RPMI7951 (cell line): Measurements from ENCODE around the gene INO80B. TPM values are rescaled to one million over a fixed set of nuclear protein-coding genes. Genes with fewer than 3 reads are reported as not detected.
"Not testable (repeated sequence)": the region's sequence is repeated elsewhere in the genome, so short reads cannot be mapped to it uniquely, and the experiment has no call there.

Source experiments
- DNase-seq: peaks from one replicate; pipeline ENCODE4 v3.0.0-alpha.2; 2012; ENCODE audit warnings: low read depth
- total RNA-seq: library from RNA; depleted of rRNA; stranded (reverse); fragments of >200 nt; shearing (Covaris generic); gene quantifications from 2 replicates; pipeline ENCODE4 v1.2.3, GENCODE V29; 2014

The INO80B gene
- total RNA-seq, 1 experiment from 2014 or later = 27.3 TPM

DNA sequence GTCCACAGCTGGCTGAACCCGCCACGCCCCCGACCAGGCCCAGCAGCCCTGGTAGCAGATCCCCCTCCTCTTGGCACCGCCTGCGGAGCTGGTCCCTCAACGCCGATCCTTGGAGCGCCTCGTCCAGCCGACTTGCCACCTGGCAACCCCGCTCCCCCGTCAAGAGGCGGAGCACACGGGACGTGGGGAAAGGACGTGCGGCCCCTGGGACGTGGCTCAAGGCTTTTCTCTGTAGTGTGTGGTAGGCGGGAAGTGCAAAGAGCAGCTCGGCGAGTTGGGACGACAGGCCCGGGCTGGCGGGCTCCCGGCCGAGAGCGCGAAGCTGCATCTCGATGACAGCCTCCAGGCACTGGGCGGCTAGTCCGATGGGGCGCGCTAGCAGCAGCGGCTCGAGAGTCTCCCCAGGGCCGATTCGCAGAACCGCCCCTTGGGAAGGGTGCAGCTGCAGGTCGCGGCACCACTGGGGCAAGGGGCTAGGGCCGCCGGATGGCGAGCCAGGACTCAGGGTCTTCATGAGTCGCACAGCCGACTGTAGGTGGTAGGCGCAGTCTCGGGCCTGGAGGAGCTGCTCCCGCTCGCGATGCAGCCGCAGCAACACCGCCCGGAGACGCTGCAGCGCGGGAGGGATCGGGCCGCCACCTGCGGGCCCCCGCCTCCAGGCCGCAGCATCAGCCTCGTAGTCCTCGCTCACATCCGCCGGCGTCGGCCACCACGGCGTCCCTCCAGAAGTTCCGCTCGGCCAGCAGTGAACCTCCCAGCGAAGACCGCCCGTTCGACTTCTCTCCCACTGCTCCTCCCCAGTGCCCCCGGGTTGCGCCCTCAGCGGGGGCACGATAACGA, 27.3 kb downstream of the INO80B start:
- no peak for DNase-seq

DNA sequence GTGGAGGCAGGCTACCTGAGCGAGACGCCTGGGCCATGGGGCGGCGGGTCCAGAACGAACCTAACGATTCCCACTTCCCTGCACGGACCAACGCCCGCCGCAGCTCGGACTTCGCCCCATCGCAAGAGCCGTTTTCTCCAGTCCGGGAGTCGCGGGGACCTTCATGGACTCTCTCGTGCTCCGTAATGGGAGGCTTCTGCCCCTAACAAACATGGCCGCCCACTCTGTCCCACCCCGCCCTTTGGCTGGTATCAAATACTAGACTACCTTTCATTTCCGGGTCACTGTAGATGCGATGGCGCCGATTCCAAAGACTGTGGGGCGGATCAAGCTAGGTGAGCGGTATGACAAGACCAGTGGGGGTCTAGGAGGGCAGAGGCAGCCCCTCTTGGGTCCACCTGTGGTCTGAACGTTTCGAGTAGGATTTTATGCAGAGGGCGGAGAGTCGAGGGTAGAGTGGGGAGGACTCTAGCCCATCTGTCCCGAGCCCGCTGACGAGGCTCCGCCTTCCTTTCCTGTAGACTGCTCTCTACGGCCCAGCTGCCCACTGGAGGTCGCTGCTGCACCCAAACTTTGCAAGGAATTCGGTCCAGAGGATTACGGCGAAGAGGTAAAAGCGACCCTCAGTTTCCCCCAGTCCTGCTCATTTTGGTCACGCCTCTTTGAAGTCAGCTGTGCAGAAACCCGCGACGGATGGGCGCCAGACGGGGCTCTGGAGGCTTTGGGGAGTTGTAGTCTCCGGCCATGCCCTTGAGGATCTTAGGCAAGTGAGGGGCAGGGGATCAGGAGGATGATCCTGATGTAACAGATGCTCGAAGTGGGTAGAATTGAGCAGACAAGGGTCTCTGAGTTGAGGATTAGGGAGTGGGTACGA, 28.2 kb downstream of the INO80B start, which contains the start of the genes CCDC142 and TTC31:
CCDC142 (minus strand) TSS at position 198 of the 874 bp plus-strand sequence; CDS start at position 37, 161 bp downstream.
TTC31 (plus strand) TSS at position 281 of the 874 bp plus-strand sequence; CDS start at position 296, 15 bp downstream.
- peak; percentile 95 for DNase-seq

DNA sequence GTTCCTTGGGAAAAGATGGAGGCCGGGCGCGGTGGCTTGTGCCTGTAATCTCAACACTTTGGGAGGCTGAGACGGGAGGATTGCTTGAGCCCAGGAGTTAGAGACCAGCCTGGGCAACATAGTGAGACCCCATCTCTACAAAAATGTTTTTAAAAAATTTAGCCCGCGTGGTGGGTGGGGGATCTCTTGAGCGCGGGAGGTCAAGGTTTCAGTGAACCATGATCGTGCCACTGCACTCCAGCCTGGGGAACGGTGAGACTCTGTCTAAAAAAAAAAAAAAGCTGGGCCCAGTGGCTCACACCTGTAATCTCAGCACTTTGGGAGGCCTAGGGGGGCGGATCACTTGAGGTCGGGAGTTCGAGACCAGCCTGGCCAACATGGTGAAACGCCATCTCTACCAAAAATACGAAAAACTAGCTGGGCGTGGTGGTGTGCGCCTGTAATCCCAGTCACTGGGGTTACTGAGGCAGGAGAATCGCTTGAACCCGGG, 28.8 kb downstream of the INO80B start:
- not testable (repeated sequence) for DNase-seq

DNA sequence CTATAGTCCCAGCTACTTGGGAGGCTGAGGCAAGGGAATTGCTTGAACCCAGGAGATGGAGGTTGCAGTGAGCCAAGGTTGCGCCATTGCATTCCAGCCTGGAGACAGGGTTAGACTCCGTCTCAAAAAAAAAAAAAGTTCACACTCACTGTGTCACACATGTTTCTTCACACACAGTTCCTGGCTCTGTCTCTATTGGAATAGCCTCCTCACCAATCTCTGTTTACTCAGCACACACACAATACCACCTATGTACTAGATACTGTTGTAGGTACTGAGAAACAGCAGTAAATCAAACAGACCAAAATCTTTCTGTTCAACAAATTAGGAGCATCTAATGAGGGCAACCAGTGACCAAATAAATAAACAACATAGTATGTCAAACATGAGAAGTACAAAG, 31.3 kb downstream of the INO80B start:
- no peak for DNase-seq

DNA sequence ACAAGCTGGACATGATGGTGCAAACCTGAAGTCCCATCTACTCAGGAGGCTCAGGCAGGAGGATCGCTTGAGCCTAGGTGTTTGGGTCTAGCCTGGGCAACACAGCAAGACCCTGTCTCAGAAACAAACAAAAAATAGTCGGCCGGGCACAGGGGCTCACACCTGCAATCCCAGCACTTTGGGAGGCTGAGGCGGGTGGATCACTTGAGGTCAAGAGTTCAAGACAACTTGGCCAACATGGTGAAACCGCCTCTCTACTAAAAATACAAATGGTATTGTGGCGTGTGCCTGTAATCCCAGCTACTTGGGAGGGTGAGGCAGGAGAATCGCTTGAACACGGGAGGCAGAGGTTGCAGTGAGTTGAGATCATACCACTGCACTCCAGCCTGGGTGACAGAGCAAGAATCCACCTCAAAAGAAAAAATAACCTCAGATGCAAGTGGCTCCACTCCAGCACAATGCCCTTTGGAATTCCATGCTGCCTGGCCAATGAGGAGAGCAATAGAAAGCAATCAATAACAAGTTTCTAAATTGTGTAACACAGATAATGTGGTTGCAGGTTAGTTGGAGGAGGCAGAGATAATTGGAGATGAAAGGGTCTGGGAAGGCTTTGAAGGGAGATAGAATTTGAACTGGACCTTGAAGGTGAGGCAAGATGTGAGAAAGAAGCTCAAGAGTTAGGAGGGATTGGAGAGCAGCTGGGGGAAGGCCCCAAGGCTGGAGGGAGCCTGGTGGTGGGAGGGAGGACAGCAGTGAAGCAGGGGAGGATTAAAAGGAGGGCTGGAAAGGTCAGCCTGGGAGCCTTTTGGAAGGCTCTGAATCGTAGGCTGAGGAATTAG, 34.0 kb downstream of the INO80B start:
- no peak for DNase-seq

DNA sequence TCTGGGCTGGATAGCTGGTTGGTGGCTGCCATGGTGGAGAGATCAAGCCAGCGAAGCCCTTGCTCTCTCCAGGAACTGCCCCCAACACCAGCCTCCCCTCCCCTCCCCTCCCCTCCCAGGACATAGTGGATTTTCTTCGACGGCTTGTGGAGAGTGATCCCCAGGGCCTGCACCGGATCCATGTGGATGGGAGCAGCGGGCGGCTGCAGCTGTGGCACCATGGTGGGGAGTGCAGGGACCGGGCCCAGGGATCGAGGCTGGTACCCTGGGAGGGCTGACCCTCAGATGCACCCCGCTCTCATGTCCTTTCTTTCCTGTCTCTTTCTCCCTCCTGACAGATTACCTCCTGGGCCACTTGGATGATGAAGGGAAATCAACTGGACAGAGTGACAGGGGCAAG, 35.0 kb downstream of the INO80B start:
- DNase-seq = no peak

DNA sequence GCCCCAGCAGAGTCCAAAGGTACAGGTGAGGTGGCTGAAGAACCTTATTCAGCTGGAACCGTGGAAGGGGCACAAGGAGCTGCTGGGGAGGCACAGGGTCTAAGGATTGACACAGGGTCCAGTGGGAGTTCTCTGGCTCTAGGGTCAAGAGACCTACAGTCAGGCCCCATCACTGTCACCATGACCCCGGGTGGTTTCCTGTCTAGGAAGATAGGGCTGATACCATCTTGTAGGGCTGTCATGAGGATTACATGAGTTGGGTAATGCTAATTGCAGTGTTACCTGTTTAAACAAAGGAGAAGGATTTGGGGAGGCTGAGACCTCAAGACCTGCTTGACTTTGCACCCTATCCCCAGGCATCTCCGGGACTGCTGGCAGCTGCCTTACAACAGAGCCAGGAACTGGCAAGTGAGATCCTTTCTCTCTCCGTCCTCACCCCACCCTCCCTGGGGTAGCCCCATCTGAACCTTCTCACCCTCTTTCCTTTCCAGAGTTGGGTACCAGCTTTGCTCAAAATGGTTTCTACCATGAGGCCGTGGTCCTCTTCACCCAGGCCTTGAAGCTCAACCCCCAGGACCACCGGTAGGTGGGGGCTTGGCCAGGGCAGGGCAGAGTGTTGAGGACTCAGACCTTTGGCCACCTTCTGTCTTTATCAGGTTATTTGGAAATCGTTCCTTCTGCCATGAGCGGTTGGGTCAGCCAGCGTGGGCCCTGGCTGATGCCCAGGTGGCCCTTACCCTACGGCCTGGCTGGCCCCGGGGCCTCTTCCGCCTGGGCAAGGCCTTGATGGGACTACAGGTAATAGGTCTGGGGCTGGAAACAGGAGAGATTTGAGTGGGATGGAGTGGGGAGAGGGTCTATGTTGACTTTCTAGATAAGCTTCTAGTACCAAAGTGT, 37.0 kb downstream of the INO80B start:
- DNase-seq = no peak

DNA sequence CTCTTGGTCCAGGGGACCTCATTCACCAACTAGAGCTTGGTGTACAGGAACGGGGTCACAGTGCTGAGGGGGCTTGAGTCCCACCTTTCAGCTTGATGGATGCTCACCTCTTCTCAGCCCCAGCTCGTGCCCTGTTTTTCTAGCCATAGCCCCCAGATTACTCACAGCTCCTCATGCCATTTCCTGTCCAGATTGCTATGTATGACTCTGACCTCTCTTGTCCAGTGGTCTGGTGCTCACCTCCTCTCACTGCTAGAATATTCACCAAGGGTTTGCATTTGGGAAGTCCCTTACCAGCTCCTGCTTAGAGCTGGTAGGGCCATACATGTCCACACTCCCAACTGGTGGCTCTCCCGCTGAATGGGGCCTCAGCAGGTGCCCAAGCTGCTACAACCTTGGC, 38.7 kb downstream of the INO80B start:
- DNase-seq = no peak

DNA sequence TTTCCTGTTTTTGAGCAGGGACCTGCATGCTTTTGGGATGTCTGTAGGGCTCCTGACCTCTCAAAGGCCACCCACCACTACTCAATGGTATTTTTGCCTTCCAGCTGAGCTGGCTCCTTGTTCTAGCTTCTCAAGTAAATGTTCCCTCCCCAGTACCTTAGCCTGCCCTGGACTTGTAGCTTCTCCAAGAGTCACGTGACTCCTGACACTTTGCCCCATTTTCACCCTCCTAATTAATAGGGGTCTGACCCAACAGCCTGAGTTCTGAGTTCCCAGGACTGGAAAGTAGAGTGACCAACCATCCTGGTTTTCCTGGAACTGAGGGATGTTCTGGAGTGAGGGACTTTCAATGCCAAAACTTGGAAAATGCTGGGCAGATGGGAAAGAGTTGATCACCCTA, 40.6 kb downstream of the INO80B start:
- DNase-seq = no peak

DNA sequence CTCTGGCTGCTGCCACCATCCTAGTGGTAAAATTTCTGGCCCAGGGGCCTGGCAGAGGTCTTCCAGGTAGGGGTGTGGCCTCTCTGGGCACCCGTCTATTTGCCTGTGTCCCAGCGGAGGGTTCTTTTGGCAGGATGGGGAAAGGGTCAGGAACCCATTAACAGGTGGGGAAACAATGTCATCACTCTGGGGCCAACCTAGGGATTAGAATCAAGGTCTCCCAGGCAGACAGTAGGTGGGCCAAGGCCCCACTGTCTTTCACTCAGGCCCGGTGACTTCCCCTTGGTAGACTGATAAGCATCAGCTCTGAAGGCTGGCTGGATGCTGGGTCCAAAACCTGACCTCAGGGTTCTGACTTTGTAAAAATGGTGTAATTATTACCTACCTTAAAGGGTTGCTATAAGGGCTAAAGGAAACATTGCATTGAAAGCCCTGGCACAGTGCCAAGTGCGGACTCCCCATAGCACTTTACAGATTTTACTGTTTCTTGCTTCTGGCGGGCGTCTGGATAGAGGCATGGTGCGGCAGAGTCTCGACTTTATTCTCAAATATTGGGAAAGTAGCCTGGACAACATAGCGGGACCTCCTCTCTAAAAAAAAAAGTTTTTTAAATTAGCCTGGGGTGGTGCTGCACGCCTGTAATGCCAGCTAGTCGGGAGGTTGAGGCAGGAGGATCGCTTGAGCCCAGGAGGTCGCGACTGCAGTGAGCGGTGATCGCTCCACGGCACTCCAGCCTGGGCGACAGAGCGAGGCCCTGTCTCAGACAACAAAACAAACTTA, 42.3 kb downstream of the INO80B start:
- no peak for DNase-seq

DNA sequence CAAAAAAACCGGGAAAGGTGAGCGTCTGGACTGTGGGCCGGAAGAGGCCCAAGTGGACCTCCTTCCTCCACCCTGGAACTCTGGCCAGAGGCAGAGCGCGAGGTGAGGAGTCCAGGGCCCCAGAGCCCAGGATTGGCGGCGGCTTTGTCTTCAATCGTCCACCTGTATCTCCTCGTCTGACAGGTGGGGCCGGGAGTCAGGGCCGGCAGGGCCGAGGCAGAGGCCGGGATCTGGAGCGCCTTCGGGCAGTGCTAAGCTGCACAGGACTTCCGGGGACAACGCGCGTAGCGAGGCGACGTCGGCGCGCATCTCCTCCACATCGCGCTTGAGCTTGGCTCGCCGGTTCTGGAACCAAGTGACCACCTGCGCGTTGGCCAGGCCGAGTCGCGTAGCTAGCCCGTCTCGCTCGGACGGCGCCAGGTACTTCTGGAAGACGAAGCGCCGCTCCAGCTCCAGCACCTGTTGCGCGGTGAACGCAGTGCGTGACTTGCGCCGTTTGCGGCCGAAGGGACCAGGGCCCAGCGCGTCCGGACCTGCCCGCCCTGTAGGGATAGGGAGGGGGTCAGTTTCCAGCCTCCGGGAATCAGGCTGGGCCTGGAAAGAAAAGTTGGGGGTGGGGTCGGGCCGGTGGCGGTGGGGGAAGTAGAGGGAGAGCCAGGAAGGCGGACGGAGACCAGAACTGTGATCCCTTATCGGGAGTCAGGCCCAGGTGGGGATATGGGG, 43.1 kb downstream of the INO80B start:
- DNase-seq = no peak

DNA sequence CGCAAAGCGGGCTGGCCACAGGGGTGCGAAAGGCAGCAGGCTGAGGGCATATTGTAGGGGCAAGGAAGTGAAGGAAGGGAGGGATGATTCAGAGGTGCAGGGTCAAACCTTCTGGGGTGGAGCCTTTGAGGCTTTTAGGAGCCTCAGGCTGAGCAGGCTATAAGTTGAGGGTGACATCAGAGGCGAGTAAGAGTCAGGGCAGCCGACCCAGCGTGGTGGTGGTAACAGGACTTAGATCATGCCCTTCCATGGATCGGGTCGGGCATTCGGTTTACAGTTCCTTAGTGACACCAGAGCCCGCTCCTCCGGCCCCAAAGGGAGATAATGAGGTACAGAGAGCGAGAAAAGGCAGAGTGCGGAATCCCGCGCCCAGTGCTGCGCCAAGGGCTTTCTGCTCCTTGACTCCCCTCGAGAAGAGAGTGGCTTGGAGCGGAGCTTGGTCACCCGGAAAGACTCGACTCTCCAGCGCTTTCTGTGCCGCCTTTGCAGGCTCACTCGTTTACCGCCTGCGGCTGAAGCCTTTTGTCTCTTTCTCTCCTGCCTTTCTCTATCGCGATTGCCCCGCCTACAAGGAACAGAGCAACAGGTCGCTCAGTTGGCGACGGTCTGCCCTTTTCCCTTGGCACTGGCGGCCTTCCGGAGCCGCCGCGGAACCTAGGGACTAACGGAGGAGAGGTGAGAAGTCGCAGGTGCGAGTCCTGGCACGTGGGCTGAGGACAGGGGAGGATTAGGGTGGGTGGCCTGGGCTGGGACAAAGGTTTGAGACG, 43.8 kb downstream of the INO80B start:
- DNase-seq = peak; percentile 61

DNA sequence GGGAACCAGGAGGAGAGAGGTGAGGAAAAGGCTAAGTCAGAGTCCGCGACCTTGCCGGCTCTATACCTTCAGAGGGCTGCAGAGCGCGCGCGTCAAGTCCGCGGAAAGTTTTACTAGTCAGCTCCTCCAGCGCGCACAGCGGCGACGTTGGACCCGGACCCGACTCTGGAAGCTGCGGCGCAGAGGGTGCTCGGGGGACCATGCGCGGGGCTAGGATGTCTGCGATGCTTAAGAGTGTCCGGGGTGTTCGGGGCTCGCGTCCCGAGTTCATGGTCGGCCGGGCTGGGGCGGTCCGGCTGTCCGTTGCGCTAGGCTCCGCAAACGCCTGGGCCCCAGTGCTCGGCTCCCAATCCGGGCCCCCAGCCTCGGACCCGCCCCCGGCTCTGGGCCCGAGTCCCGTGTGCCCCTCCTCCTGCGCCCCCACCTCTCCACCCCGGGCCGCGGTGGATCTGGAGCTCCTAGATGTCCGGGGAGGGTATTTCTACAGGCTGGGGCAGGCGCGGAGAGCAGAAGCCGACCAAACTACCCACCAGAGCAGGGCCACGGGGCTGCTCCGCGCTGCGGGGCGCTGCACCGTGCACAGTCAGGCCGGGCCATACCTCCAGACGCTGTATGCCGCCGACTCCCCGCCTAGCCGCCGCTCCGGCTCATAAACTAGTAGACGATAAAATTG, 44.5 kb downstream of the INO80B start, which contains the start of gene LBX2:
LBX2 (minus strand) TSS at position 337 of the 673 bp plus-strand sequence; CDS start at position 271, 66 bp downstream.
- no peak for DNase-seq

DNA sequence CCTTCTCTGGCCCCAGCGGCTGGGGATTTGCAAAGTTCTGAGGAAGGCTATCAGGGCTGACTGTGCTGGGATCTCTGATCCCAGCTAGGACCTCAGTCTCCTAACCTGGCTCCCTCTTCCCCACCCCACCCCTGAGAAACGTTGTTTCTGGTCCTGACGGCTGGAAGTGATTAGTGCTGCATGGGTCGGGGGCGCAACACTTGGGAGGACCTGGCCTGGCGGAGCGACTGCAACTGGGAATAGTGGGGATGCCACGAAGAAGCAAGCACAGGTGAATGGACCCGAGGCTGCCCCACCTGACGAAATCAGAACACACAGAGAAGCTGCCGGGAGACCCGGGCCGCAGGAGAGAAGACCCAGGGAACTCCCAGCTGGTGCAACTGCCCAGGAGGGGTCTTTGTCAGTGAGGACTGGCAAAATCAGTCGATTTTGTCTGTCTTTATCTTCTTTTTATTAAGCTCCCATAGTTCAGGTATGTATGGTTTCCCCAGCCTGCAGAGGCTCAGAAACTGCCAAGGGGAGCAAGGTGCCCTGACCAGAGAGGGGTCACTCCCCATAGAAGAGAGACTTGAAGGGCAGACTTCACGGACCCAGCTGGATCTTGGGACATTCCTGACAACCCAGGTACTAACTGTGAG, 45.2 kb downstream of the INO80B start:
- DNase-seq = no peak

DNA sequence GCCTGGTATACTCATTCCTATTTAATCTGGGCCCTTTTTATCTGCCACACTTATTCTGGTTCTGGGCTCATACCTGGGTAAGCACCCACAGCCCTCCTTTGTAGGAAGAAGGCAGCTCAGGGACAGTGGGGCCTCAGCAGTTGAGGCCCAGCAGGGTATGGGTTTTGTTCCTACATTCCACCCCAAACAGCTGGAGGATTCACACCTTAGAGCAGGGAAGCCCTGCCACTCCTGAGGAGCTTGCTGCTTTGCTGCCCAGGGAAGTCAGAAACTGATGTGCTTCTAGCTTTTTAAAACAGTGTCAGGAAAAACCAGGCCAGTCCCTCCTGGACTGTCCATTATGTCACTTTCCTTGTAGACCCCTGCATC, 45.7 kb downstream of the INO80B start:
- DNase-seq = no peak

DNA sequence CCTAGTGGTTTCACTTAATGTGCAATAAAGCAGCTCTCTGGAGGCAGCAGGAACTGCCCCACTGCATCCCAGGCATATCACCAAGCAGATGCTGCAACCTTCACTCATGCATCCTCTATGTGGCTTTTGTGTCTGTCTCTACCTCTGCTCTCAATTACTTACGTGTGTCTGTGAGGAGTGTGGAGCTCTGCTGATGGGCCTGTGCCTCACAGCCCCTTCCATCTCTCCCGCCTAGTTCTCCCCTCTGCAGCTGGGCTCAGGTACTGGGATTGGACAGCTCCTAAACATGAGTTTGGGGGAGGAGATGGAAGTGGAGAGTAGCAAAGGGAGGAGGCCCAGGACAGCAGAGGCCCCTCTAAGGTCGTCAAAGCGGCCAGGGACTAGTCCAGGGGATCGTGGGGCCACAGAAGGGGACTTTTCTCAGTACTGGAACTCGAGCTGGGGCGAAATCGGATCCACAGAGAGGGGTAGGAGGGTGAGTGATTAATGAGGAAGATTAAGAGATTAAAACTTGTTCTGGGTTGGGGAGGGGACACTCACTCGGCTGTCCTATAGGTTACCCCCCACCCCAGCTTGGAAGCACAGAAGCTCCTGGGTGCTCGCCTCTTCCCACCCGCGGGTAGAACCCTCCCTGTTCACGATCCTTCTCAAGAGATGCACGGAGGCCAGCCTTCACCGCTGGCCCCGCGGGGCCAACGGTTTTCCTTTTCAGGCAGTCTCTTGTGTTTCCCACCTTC, 46.6 kb downstream of the INO80B start:
- no peak for DNase-seq
